CD14-positive monocyte (primary cell): ENCODE data around the gene WNT10A. TPM values are rescaled to one million over a fixed set of nuclear protein-coding genes. Genes with fewer than 3 reads are reported as not detected.
A peak's percentile ranks its signal among the peaks of the same experiment; 100 is the strongest.

Experiments used
- DNase-seq, 3 donors: peaks; one replicate each; pipeline ENCODE4 v3.0.0-alpha.2; 2011 to 2022
- H2AFZ ChIP-seq: 2 replicates; pipeline ENCODE4 v1.6.0; 2012; ENCODE audit warnings: mild to moderate bottlenecking, low read depth, low read length, inconsistent platforms; ENCODE audit not compliant: insufficient read depth, poor library complexity, severe bottlenecking
- H3K27ac ChIP-seq, 2 donors: 1 replicate in 1 of 2; 2 replicates in 1 of 2; pipeline ENCODE4 v1.5.1; 2012 to 2013; ENCODE audit warnings: low read length in 2 of 2, control low read depth in 1 of 2, inconsistent platforms in 1 of 2, low read depth in 1 of 2, mild to moderate bottlenecking in 1 of 2
- H3K27me3 ChIP-seq, 2 donors: one replicate each; pipeline versions ENCODE4 v1.6.0 to v1.6.1; 2011 to 2013; ENCODE audit warnings: low read length in 2 of 2; ENCODE audit not compliant: control insufficient read depth in 2 of 2, insufficient read depth in 2 of 2
- H3K36me3 ChIP-seq, 2 donors: replicated peaks in 1 of 2; 1 replicate in 1 of 2; 2 replicates in 1 of 2; pipeline versions ENCODE4 v1.5.1 to v1.6.1; 2012 to 2013; ENCODE audit warnings: low read length in 2 of 2, control low read depth in 1 of 2, inconsistent platforms in 1 of 2, mild to moderate bottlenecking in 1 of 2; ENCODE audit not compliant: insufficient read depth in 2 of 2, control insufficient read depth in 1 of 2
- H3K4me1 ChIP-seq, 2 donors: 1 replicate in 1 of 2; 2 replicates in 1 of 2; pipeline versions ENCODE4 v1.5.1 to v1.6.1; 2012 to 2013; ENCODE audit warnings: low read length in 2 of 2, control low read depth in 1 of 2, inconsistent platforms in 1 of 2, mild to moderate bottlenecking in 1 of 2, moderate library complexity in 1 of 2; ENCODE audit not compliant: insufficient read depth in 2 of 2, control insufficient read depth in 1 of 2
- H3K4me2 ChIP-seq: replicated peaks from 2 replicates; pipeline ENCODE3; 2012; ENCODE audit warnings: low read length, moderate library complexity, mild to moderate bottlenecking; ENCODE audit not compliant: poor library complexity, severe bottlenecking; ENCODE audit errors: extremely low read depth
- H3K4me3 ChIP-seq, 3 experiments: fragments of 200-600 bp in 1 of 3; sonication (generic) in 1 of 3; replicated peaks in 1 of 3; 1 replicate in 2 of 3; 2 replicates in 1 of 3; pipeline ENCODE4 v1.5.1; 2011 to 2013; ENCODE audit warnings: low read length in 3 of 3, mild to moderate bottlenecking in 3 of 3, control low read depth in 2 of 3, low read depth in 2 of 3, inconsistent platforms in 1 of 3, moderate library complexity in 1 of 3
- H3K79me2 ChIP-seq: 2 replicates; pipeline ENCODE4 v1.6.0; 2012; ENCODE audit warnings: mild to moderate bottlenecking, control low read depth, inconsistent platforms, low read length, moderate library complexity; ENCODE audit not compliant: insufficient read depth
- H3K9ac ChIP-seq: 2 replicates; pipeline ENCODE4 v1.6.0; 2017; ENCODE audit warnings: low read length, mild to moderate bottlenecking; ENCODE audit not compliant: insufficient read depth, poor library complexity, severe bottlenecking
- H3K9me3 ChIP-seq, 2 donors: replicated peaks in 1 of 2; 1 replicate in 1 of 2; 2 replicates in 1 of 2; pipeline versions ENCODE4 v1.5.1 to v1.6.1; 2012 to 2013; ENCODE audit warnings: low read length in 2 of 2, control low read depth in 1 of 2; ENCODE audit not compliant: control insufficient read depth in 1 of 2, insufficient read depth in 1 of 2
- H4K20me1 ChIP-seq: 2 replicates; pipeline ENCODE4 v1.6.0; 2012; ENCODE audit warnings: mild to moderate bottlenecking, low read length, control low read depth, moderate library complexity; ENCODE audit not compliant: insufficient read depth
- H3K27ac Mint-ChIP-seq, 7 donors: one replicate each; pipeline ENCODE4 v1.8.0; 2020; ENCODE audit warnings: mild to moderate bottlenecking in 7 of 7, mixed read lengths in 7 of 7, moderate library complexity in 6 of 7, inconsistent platforms in 2 of 7
- H3K27me3 Mint-ChIP-seq, 3 donors: one replicate each; pipeline ENCODE4 v1.8.0; 2021 to 2022; ENCODE audit warnings: low read depth in 3 of 3, mild to moderate bottlenecking in 3 of 3, mixed read lengths in 3 of 3, moderate library complexity in 3 of 3, inconsistent platforms in 1 of 3
- H3K36me3 Mint-ChIP-seq, 2 donors: one replicate each; pipeline ENCODE4 v1.8.0; 2020; ENCODE audit warnings: mixed read lengths in 2 of 2, inconsistent platforms in 1 of 2, mild to moderate bottlenecking in 1 of 2
- H3K4me1 Mint-ChIP-seq: one replicate; pipeline ENCODE4 v1.8.0; 2020; ENCODE audit warnings: mild to moderate bottlenecking, mixed read lengths
- H3K4me3 Mint-ChIP-seq, 2 donors: one replicate each; pipeline ENCODE4 v1.8.0; 2020; ENCODE audit warnings: mild to moderate bottlenecking in 2 of 2, mixed read lengths in 2 of 2, moderate library complexity in 1 of 2
- H3K9me3 Mint-ChIP-seq, 7 donors: one replicate each; pipeline ENCODE4 v1.8.0; 2020 to 2022; ENCODE audit warnings: mixed read lengths in 7 of 7, mild to moderate bottlenecking in 6 of 7, moderate library complexity in 6 of 7, inconsistent platforms in 2 of 7
- CTCF ChIP-seq: fragments of 200-600 bp; IDR thresholded peaks from one replicate; pipeline ENCODE4 v1.8.0; 2022; ENCODE audit warnings: antibody characterized with exemption, mild to moderate bottlenecking
- WGBS: methylation state at CpG from one replicate; pipeline ENCODE4 v1.1.5; 2013; ENCODE audit warnings: missing lambda C conversion rate; ENCODE audit not compliant: insufficient coverage; 5-methylcytosine and 5-hydroxymethylcytosine counted together
- intact Hi-C, 2 donors: fragments of 100-400 bp; cut with micrococcal nuclease; formaldehyde crosslinking; loops; one replicate each; pipeline versions ENCODE4 v1.15.0 to v1.15.1; 2023
- polyA plus RNA-seq, 3 donors: library from polyadenylated mRNA; depleted of rRNA in 1 of 3; unstranded in 2 of 3; stranded (reverse) in 1 of 3; fragments of 300-500 nt in 2 of 3; fragments of >200 nt in 1 of 3; fragmentation: Illumina TruSeq in 2 of 3; gene quantifications; 1 replicate in 2 of 3; 2 replicates in 1 of 3; pipeline ENCODE4 v1.2.3, GENCODE V29; 2012 to 2021

WNT10A gene
- polyA plus RNA-seq, 3 donors = 0.04 TPM; not detected in 2

DNA sequence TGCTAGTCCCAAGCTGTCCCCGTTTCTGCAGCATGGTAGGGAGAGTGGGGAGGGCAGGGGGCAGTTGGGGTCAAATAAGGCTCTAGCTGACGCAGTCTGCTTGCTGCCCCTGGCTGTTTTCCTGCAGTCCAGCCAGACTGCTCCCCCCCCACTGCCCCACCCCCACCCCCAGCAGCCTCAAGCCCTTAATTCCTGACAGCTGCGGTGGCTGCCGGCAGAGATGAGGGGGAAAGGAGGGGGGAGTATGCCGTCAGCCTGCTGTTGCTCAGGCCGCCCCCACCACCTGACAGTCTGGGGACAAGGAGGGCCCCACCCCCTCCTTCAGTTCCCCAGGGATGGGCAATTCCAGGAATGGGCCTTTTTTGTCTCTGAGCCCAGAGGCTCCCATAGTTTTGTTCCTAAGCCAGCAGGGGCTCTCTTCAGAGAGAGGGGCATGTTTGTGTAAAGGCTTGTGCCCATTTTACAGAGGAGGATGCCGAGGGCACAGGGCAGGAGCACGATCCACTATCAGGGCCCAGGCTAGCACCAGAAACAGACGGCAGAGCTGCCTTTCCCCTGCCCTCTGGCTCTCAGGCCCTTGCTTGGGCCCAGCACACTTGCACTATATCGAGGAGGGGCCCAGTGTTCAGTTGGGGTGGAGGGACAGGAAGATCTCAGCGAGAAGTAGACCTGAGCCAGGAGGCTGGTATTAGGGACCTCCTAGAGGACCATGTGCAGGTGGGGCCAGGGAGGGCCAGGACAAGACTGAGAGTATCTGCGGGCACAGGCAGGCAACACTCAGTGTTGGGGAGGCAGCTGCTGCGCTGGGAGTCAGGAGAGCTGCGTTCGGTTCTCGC is 1.5 kb upstream of the WNT10A start:
- intact Hi-C loops = no loop called here
- H3K4me1 Mint-ChIP-seq = peaks cover 21% of the 10 kb centered on the region
- H3K27me3 ChIP-seq = peaks cover 65 to 93% of the 10 kb centered on the region in 2 donors
- no peak overlapping the region for H3K4me2 ChIP-seq
- H2AFZ ChIP-seq = no peak overlapping the region
- H3K4me1 ChIP-seq = peaks cover 4 to 11% of the 10 kb centered on the region in 2 donors
- TF ChIP-seq CTCF = no peak
- WGBS = 26% methylated on average over 6 of the region's 16 CpGs
- H3K79me2 ChIP-seq = no peaks in the 10 kb centered on the region
- no peak overlapping the region for H3K27ac ChIP-seq
- H3K27ac Mint-ChIP-seq = peak overlapping the region in 2 of 7 donors; percentile 15 to 26
- H3K9ac ChIP-seq = no peak overlapping the region
- peaks cover 0 to 34% of the 10 kb centered on the region in 2 donors for H3K9me3 ChIP-seq
- peaks cover 0 to 17% (median 4%) of the 10 kb centered on the region in 7 donors for H3K9me3 Mint-ChIP-seq
- no peak overlapping the region for H3K4me3 ChIP-seq
- no peaks in the 10 kb centered on the region for H3K36me3 ChIP-seq
- no peak for DNase-seq
- peaks cover 2 to 8% of the 10 kb centered on the region in 2 donors for H3K36me3 Mint-ChIP-seq
- H3K4me3 Mint-ChIP-seq = peak overlapping the region in 1 of 2 donors; percentile 83
- H3K27me3 Mint-ChIP-seq = peaks cover 84 to 96% (median 85%) of the 10 kb centered on the region in 3 donors
- no peaks in the 10 kb centered on the region for H4K20me1 ChIP-seq

- Mint-ChIP-seq H3K27ac (peak overlapping the region in 2 of 7 donors; percentile 15 to 42), H3K4me3 (peak overlapping the region; percentile 45 to 83), H3K4me1 (peaks cover 21% of the 10 kb centered on the region), H3K36me3 (peaks cover 0 to 8% of the 10 kb centered on the region in 2 donors), H3K27me3 (peaks cover 84 to 96% (median 85%) of the 10 kb centered on the region in 3 donors), H3K9me3 (peaks cover 0 to 17% (median 7%) of the 10 kb centered on the region in 7 donors)
- no peak for DNase-seq
- TF ChIP-seq CTCF = no peak
- no peak overlapping the region for H3K9ac ChIP-seq
- no peaks in the 10 kb centered on the region for H3K79me2 ChIP-seq
- H3K27ac ChIP-seq = no peak overlapping the region
- H2AFZ ChIP-seq = no peak overlapping the region
- no peaks in the 10 kb centered on the region for H4K20me1 ChIP-seq
- WGBS = 10% methylated on average over 10 of the region's 11 CpGs
- H3K4me1 ChIP-seq = peaks cover 4 to 11% of the 10 kb centered on the region in 2 donors
- H3K4me2 ChIP-seq = peak overlapping the region; percentile 42
- H3K9me3 ChIP-seq = peaks cover 0 to 36% of the 10 kb centered on the region in 2 donors
- no peaks in the 10 kb centered on the region for H3K36me3 ChIP-seq
- H3K4me3 ChIP-seq = no peak overlapping the region
- intact Hi-C loops = no loop called here
- H3K27me3 ChIP-seq = peaks cover 65 to 93% of the 10 kb centered on the region in 2 donors
Measured at GRCh38 chr2:218879776-218880101, 913 bp upstream of the WNT10A start.
